ENCODE measurements around the gene OOSP3.
"Not testable (repeated sequence)": the region's sequence is repeated elsewhere in the genome, so short reads cannot be mapped to it uniquely, and the experiment has no call there.

Gene OOSP3

DNA sequence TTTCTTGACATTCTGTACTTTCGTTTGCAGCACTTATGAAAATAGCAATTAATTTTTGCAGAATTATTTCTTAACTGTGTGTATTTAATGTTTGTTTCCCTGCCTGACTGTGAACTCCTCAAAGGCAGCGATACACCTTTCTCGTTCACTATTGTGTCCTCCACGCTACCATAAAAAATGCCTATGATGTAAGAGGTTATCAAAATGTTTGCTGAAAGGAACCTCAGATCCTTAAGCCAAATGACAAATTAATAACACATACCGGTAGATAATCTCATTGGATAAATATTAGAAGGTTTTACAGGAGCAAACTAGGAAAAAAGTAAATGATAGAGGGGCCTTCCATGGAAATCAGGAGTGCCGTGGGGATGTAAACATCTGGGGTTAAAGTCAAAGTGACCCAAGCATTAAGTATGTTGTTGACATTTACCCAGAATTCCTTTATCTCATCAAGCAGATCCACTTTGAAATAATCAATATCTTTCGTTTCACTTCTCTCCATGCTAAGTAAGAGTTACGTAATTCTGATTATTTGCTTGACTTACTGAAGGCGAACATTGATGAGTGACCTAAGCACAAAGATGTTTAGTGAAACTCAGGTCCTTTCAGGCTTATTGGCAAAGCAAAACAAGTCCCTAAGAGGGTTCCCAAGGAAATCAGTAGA, 2.6 kb upstream of the OOSP3 start:
- no peak for DNase-seq (ENCODE audit: low read depth in 2 of 2)

DNA sequence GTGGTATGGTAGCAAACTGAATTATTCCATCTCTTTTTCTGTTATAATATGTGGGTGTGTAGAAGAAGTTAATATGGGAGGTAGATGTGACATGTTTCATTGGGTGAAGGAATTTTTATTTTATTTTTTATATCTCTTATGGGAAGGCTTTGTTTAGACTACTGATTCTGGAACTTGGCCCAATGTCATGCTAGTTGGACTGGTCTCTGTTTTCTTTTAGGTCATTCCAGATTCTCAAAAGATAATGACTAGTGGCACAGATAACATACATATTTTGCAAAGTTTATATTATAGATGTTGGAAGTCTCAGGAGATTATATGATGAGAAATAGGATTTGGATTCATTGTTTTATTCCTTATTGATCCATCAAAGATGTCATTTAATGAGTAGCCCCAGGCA, 1.3 kb upstream of the OOSP3 start:
- no peak for DNase-seq (ENCODE audit: low read depth in 2 of 2)

DNA sequence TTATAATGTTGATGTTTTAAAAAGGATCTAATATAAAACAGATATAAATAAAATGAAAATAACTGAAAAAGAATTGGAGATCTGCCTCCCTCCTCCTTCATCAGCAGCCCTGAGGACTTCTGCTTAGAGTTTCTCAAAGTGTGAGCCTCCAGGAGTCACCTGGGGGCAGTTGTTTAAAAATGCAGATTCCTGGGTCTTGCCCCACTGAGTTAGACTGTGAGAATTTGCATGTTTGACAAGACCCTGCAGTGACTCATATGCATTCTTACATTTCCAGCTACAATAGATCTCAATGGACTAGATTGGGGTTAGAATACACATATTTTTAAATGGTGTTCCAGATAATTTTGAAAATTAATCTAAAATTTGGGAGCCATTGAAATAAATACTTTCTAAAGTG, 798 bp upstream of the OOSP3 start:
- DNase-seq (ENCODE audit: low read depth in 2 of 2): no peak

DNA sequence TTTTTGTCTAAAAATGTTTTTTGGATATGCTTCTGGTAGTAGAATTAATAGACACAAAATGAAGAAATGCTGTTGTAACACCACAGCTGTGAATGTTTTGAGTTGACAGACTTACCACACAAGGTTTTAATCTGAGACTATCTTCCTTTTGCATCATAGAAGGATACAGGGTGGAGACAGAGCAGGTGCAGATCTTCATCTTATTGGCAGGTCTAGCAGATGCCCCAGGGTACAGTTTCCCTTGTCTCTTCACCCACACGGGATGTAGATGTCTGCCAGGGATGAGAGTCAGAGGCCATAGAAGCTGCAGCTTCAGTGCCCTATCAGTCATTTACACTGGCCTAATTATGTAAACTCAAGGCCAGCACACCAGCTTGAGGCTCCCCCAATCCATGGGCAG, 985 bp downstream of the OOSP3 start:
- no peak for DNase-seq (ENCODE audit: low read depth in 2 of 2)

DNA sequence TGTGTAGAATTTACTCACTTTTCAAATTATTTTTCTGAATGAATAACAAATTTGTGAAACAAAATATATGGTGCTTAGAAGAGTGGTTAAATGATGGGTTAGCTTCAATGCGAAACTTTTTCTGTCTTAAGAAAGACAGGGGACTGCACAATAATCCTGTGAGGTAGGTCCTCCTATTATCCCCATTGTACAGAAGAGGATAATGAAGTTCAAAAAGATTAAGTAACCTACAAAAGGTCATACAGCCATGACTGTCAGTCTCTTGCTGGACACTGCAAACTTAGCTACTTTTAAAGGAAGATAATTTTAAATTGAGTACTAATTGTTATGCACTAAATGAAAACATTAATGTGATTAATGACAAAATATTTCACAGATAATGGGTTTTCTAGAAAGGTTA, 5.0 kb downstream of the OOSP3 start:
- no peak for DNase-seq (ENCODE audit: low read depth in 2 of 2)

DNA sequence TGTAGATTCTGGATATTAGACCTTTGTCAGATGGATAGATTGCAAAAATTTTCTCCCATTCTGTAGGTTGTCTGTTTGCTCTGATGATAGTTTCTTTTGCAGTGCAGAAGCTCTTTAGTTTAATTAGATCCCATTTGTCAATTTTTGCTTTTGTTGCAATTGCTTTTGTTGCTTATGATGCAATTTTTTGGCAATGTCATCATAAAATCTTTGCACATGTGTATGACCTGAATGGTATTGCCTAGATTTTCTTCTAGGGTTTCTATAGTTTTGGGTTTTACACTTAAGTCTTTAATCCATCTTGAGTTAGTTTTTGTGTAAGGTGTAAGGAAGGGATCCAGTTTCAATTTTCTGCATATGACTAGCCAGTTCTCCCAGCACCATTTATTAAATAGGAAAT, 8.6 kb downstream of the OOSP3 start:
- DNase-seq (ENCODE audit: low read depth in 2 of 2): not testable (repeated sequence)

DNA sequence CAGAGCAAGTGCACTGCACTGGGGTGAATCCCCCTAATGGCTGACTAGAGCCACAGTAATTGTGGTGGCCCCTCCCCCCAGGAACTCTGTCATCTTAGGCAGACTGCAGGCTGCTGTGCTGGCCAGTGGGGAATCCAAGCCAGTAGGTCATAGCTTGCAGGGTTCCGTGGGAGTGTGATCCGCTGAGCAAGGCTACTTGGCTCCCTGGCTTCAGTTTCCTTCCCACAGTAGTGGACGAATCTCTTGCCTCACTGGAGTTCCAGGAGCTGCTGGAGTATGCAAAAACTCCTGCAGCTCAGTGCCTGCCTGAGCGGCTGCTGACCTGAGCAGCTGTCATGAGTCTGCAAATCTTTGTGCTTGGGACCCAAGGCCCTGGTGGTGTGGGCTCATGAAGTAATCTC, 13.2 kb downstream of the OOSP3 start:
- no peak for DNase-seq (ENCODE audit: low read depth in 2 of 2)

DNA sequence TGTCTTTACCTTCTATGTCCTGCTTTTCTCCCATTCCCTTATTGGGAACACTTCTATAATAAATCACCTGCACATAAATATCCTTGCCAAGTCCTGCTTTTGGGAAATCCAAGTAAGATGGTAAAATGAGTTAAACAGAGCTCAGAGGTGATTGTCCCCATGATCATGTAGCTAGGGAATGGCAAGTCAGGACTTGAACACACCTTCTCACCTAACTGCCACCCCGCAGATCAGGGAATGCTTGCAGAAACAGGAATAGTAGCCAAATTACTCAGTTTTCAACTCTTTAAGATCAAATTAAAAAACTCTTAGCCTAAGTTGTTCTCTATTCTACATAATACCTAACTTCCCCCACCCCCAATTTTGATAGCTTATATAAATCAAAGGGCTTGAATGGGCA, 16.0 kb downstream of the OOSP3 start:
- DNase-seq (ENCODE audit: low read depth in 2 of 2): no peak

DNA sequence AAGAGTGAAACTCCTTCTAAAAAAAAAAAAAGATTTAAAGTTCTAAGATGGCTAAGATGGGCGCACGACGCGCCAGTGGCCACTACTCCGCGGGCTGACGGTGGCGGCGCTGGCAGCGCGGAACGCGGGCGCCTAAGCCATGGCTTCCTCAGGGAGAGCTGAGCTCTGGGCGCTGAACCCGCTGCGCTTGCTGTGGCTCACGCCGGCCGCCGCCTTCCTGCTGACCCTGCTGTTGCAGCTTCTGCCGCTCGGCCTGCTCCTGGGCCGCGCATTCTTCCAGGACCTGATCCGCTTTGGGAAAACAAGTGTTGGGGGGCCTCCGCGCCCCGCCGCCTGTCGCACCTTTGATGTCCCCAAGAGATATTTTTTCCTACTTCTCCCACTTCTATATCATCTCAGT, 19.5 kb downstream of the OOSP3 start:
- DNase-seq (ENCODE audit: low read depth in 2 of 2): no peak

DNA sequence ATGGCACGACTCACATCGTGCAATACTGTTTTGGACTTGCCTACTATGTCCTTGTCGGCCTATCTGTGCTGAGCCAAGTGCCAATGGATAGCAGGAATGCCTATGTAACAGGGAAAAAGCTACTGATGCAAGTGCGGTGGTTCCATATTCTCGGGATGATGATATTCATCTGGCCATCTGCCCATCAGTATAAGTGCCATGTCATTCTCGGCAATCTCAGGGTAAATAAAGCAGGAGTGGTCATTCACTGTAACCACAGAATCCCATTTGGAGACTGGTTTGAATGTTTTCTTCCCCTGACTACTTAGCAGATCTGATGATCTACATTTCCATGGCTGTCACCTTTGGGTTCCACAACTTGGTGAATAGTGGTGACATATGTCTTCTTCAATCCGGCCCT, 20.1 kb downstream of the OOSP3 start:
- DNase-seq (ENCODE audit: low read depth in 2 of 2): no peak

DNA sequence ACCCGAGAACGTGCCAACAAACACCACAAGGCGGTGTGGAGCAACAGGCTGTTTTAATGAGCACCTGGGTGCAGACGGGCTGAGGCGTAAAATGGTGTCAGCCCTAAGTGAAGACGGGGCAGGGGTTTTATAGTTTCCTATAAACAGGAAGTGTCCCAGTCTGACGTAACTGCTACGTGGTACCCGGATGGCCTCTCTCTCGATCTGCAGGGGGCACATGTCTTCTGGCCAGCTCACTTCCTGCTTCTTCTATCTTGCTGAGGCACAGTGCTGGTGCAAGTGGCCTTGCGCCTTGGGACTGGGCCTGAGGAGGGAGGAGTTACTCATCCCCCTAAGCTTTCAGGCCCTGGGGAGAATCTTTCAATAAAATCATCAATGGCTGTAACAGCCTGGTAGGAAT, 20.9 kb downstream of the OOSP3 start:
- DNase-seq (ENCODE audit: low read depth in 2 of 2): no peak

DNA sequence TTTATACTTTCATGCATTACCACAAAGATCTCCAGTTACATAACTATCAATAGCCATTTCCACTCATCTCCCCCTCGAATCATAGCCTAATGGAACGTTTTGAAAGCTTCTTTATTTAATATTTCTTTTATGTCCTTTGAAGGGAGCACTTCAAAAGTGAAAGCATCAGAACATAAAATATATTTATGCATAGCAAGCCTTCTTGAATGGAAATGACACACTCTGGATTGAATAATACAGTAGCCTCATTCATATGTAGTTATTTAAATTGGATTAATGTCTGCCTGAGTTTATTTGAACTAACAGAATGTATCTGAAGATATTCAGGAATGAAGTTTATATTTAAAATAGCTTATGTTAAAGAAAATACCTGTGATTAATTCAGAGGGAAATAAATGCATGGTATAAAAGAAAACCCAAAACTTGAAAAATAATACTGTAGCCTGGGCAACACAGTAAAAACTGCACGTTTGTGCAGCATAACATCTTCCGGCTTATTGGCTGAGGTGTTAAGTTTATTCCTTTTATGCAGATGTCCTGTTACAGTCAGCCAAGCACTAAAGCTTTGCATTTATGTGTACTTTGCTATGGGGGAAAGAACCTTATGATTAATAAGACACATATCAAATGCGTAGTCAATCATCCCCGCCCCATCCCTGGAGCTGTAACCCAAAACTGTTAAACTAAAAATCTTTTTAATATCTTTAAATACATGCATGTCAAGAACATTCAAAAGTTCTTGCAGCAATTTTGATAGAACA, 22.0 kb downstream of the OOSP3 start:
- no peak for DNase-seq (ENCODE audit: low read depth in 2 of 2)

DNA sequence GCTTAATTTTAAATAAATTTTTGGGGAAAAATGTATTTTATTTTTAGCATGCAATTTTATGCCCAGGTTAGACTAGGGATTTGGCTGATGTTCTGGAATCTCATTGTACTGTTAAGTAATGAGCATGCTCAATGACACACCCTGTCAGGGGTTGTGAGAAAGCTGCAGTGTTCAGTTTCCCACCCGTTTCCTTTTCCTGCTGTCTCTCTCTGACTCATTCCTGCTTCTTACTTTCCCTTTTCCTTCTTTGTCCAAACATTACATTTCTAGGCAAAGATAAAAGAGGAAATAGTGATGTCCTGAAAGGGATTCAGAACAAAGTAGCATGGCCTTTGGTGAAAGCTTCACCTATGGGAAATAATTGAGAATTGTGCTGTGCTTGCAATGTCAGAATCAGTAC, 22.7 kb downstream of the OOSP3 start:
- no peak for DNase-seq (ENCODE audit: low read depth in 2 of 2)

DNA sequence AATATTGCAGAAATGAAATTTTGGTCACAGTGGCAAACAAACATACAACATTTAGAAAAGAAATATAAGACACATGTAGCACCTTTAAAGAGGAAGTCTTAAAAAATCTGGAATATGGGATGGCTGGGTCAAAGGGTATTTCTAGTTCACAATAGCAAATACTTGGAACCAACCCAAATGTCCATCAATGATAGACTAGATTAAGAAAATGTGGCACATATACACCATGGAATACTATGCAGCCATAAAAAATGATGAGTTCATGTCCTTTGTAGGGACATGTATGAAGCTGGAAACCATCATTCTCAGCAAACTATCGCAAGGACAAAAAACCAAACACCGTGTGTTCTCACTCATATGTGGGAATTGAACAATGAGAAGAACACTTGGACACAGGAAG, 25.0 kb downstream of the OOSP3 start:
- DNase-seq (ENCODE audit: low read depth in 2 of 2): not testable (repeated sequence)

DNA sequence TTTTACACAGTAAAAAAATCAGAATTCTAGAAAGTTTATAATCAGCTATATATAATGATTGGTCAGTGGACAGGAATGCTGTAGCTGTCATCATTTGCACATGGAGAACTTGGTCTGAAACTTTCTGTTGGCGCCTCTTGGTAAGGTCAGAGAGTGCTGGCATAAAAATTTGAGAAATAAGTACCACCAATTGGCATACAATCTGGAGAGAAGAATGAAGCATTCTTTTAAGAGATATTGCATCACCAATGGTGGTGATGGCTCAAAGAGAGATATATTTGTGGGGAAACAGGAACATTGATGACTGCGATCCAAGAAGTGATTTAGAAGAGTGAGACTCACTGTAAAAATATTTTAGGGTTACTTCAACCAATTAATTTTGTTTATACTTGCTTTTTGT, 39.9 kb downstream of the OOSP3 start:
- no peak for DNase-seq (ENCODE audit: low read depth in 2 of 2)

DNA sequence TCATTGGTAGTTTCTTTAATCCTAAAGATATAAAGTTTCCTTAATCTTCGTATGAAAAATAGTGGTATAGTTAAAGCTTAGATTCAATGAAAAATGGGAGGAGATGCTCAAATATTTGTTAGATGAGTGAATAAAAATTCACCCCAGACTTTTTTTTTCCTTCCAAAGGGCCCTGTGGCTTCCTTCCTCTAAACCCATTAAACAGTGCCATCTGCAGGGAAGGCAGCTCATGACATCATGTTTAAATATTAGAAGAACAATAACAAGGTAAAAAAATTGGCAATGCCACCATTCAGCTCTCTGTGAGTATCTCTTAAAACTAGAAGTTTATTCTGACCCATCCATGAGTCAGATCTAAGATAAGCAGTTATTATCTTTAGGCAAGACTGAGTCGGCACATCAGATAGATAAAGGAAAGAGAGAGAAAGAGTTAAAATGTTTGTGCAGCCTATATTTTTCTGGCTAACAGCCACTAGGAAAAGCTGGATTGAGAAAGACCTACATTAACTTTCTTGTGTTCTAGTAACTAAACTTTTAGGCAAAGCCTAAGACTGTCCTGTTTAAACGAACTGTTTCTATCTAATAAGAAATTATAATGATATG, 40.5 kb downstream of the OOSP3 start:
- DNase-seq (ENCODE audit: low read depth in 2 of 2): no peak

DNA sequence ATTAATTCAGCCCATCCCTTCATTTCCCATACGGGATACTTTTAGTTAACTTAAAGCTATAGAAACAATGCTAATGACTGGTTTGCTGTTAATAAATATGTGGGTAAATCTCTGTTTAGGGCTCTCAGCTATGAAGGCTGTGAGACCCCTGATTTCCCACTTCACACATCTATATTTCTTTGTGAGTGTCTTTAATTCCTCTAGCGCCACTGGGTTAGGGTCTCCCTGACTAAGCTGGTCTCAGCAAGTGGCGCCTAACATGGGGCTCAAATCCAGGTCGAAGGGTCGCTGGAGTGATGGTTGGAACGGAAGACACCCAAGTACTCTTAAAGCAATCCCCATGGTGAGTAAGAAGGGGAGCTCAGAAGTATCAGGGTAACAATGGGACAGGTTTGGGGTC, 45.2 kb downstream of the OOSP3 start:
- DNase-seq (ENCODE audit: low read depth in 2 of 2): no peak

DNA sequence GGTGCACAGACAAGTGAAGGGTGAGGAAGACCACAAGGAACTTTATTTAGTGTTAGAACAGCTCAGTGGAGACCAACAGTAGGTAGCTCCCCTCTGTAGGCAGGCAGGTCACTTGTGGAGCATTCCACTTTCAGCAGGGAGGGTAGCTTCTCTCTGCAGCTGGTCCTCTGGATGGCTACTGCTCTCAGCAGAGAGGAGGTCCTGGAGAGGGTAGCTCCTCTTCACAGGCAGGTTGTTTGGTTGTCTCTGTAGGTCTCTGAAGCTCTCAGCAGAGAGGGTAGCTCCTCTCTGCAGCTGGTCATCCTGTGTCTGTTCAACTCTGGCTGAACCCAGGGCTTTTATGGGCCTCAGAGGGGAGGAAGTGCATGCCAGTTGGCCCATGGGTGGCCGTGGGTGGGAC, 53.1 kb downstream of the OOSP3 start:
- no peak for DNase-seq (ENCODE audit: low read depth in 2 of 2)

DNA sequence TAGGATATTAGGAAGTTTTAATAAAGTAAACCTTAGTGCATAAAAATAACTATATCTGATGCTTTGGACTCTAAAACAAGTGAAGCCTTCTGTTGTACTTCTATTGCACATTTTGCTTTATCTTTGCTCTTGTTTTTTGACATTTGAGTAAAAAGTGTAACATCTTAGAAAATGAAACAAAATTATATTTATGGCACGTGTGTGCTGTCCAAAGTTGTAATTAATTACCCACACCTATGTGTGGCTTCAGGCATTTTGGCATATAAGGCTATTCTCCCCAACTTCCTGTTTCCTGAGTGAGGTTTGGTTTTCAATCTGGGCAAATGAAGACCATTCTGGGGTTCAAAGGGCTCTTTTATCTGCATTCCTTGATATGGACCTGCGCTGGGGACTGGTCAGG, 59.5 kb downstream of the OOSP3 start, which contains the start of gene OOSP1:
OOSP1 (plus strand) TSS at position 301 of the 400 bp plus-strand sequence; CDS start at position 324, 23 bp downstream.
- DNase-seq (ENCODE audit: low read depth in 2 of 2): no peak

DNA sequence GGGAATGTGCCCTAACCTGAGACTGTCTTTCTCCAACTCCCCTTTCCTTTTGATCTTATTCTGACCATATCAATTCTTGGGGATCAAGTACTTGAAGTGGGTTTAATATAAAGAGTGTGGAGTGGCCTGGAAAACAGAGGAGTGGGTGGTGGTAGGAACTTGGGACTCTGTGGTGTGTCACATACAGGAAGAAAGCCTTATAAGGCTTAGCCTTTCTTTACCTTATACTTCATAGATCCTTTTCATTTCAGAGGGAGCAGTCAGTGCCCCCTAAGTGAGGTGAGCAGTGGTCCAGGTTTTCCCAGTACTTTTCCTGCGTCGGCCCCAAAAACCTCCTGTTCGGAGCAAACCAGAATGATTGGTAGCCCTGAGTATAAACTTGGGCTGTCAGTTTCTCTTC, 60.1 kb downstream of the OOSP3 start:
- DNase-seq (ENCODE audit: low read depth in 2 of 2): no peak

DNA sequence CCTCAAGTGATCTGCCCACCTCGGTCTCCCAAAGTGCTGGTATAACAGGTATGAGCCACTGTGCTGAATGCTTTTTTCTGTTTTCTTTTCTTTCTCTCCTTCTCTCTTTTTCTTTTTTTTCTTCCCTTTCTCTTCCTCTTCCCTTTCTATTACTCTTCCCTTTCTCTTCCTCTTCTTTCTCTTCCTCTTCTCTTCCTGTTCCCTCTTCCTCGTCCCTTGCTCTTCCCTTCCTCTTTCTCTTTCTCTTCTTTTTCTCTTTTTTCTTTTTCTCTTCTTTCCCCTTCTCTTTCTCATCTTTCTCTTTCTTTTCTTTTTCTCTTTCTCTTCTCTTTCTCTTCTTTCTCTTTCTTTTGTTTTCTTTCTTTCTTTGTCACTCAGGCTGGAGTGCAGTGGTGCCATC, 60.9 kb downstream of the OOSP3 start:
- DNase-seq (ENCODE audit: low read depth in 2 of 2): no peak

DNA sequence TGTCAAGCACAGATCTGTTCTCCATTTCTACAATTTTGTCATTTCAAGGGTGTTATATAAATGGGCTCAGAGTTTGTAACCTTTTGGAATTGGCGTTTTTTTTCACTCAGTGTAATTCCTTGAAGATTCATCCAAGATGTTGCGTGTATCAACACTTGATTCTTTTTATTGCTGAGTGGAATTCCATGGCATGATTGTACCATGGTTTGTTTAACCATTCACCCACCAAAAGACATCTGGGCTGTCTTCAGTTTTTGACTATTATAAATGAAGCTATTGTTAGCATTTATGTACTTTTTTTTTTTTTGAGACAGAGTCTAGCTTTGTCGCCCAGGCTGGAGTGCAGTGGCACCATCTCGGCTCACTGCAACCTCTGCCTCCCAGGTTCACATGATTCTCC, 62.5 kb downstream of the OOSP3 start:
- DNase-seq (ENCODE audit: low read depth in 2 of 2): no peak

DNA sequence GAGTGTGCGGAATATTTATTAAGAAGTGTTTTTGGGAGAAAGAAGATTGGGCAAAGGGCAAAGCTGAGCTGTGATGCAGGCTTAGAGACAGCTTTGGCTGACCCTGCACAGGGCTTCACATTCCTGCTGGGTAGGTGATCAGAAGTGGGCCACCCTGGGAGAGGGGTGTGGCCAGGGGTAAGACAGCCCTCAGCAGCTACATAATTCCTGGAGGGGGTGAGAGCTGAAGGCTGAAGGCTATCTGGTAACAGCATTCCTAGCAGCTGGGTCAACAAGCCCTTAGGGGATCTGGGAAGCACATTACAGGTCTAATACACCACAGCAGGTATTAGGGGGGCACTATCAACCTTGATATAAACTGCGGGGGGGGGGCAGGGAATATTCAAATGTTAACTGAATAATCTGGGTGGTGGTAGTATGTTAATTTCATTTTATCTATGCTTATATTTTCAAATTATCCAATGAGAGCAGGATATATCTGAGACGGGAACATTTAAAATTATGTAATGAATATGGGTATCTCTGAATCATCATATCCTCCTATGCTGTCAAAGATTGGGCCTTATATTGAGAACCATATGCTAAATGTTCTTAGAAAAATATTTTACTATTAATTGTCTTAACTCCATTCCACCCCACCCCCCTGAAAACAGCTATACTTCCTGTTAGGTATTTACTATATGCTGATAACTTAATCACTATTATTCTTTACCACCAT, 65.6 kb downstream of the OOSP3 start:
- no peak for DNase-seq (ENCODE audit: low read depth in 2 of 2)

Measured in stimulated activated CD8-positive, alpha-beta memory T cell treated with anti-CD3 and anti-CD28 coated beads, Interleukin-15, amount 100 ng/mL, for 48 hours (primary cell).